ENCODE measurements around the gene SOX30.
"Not testable (repeated sequence)": the region's sequence is repeated elsewhere in the genome, so short reads cannot be mapped to it uniquely, and the experiment has no call there.

Gene SOX30

DNA sequence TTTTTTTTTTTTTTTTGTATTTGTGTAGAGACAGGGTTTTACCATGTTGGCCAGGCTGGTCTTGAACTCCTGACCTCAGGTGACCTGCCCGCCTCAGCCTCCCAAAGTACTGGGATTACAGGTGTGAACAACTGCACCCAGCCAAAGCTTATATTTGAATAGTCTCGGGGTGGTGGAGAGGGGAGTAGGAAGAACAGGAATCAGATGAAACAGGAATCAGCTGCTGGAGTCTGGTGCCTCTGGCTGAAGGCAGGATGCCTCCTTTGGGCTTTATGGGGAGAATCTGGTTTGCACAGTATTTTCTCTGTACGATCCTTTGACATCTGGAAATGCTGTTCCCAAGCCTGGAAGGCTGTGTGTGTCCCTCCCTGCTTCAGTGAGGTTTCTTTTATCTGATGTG is 30.0 kb upstream of the SOX30 start:
- no peak for DNase-seq (ENCODE audit: low read depth)
- no peak overlapping the region for H3K4me3 ChIP-seq (ENCODE audit: low read depth, low read length)
- TF ChIP-seq, protein P1, sequence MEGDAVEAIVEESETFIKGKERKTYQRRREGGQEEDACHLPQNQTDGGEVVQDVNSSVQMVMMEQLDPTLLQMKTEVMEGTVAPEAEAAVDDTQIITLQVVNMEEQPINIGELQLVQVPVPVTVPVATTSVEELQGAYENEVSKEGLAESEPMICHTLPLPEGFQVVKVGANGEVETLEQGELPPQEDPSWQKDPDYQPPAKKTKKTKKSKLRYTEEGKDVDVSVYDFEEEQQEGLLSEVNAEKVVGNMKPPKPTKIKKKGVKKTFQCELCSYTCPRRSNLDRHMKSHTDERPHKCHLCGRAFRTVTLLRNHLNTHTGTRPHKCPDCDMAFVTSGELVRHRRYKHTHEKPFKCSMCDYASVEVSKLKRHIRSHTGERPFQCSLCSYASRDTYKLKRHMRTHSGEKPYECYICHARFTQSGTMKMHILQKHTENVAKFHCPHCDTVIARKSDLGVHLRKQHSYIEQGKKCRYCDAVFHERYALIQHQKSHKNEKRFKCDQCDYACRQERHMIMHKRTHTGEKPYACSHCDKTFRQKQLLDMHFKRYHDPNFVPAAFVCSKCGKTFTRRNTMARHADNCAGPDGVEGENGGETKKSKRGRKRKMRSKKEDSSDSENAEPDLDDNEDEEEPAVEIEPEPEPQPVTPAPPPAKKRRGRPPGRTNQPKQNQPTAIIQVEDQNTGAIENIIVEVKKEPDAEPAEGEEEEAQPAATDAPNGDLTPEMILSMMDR (IDR thresholded peaks at IDR 0.05; ENCODE audit: control insufficient read depth, extremely low read depth, insufficient read depth), result no peak

DNA sequence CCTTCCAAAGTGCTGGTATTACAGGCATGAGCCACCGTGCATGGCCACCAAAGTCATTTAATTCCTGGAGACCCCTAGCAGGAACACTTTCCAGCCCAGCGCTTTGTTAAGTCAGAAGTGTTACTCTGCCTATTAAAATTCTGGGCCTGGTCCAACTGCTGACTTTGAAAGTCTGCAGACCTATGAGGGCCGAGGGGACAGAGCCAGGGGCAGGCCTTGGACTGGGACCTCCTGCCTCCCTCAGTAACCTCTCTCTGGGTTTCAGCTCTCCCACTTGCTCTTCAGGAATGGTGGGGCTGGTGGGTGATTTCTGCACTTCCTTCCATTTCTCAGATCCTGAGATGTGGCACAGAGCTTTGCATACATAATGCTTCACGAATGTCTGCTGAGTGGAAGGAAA is 28.8 kb upstream of the SOX30 start:
- DNase-seq (ENCODE audit: low read depth), result no peak
- no peak overlapping the region for H3K4me3 ChIP-seq (ENCODE audit: low read depth, low read length)
- TF ChIP-seq, protein P1 (IDR thresholded peaks at IDR 0.05; ENCODE audit: control insufficient read depth, extremely low read depth, insufficient read depth), result no peak

DNA sequence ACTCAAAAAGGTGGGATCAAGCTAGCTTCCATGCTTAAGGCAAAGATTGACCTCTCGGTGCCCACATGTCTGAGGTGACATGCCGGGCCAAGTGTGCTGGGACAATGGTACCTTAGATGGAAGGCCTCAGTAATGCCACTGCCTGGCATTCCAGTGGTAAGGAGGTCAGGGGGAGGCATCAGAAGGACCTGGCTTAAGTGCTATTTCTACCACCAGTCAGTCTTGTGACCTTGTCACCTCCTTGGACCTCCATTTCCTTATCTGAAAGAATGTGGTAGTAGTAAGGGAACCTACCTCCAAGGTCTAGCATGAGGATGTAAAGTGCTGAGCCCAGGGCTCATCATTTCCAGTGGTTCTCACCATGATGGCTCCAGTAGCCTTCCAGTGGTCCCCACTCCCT is 28.0 kb upstream of the SOX30 start:
- no peak overlapping the region for H3K4me3 ChIP-seq (ENCODE audit: low read depth, low read length)
- no peak for DNase-seq (ENCODE audit: low read depth)
- TF ChIP-seq, protein P1 (IDR thresholded peaks at IDR 0.05; ENCODE audit: control insufficient read depth, extremely low read depth, insufficient read depth), result no peak

DNA sequence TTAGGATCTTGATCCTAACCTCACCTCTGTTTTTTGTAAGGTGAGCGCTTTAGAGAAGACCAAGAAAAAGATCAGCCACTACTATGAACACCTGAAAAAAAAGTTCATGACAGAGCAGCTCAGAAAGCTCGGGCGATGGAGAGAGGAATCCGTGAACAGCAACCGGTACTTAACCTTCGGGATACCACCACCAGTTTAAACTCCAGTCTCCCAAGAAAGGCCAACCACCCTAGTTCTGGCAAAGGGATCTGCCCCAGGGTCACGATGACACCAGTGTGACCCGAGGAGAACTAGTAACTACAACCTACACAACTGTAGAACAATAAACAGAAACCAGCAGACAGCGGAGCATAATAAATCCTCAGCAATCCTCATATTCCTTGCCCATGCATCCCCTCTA is 27.6 kb upstream of the SOX30 start:
- TF ChIP-seq, protein P1 (IDR thresholded peaks at IDR 0.05; ENCODE audit: control insufficient read depth, extremely low read depth, insufficient read depth), result no peak
- no peak for DNase-seq (ENCODE audit: low read depth)

DNA sequence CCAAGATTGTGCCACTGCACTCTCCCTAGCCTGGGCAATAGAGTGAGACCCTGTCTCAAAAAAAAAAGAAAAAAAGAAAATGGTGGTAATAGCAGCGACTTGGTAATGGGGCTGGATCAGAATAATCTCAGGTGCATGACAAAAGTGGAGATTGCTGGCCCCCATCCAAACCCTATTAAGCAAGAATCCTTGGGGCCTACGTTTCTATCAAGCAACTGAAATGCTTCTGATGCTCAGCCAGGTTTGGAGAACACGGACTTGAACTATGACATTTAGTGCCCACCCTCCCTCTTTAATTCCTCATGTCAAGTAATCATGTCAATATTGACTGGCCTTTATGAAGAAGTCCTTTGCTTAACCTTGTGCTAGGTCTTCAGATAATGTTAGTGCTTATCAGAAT is 25.7 kb upstream of the SOX30 start:
- TF ChIP-seq, protein P1 (IDR thresholded peaks at IDR 0.05; ENCODE audit: control insufficient read depth, extremely low read depth, insufficient read depth), result no peak
- no peak overlapping the region for H3K4me3 ChIP-seq (ENCODE audit: low read depth, low read length)
- DNase-seq (ENCODE audit: low read depth), result no peak

More for the DNA sequence above, 27.6 kb upstream of the SOX30 start:
- H3K4me3 ChIP-seq (ENCODE audit: low read depth, low read length), result no peak overlapping the region

- H3K4me3 ChIP-seq (ENCODE audit: low read depth, low read length); DNase-seq (ENCODE audit: low read depth): not testable (repeated sequence)
Measured at GRCh38 chr5:157674351-157674750, 22.1 kb upstream of the SOX30 start.

DNA sequence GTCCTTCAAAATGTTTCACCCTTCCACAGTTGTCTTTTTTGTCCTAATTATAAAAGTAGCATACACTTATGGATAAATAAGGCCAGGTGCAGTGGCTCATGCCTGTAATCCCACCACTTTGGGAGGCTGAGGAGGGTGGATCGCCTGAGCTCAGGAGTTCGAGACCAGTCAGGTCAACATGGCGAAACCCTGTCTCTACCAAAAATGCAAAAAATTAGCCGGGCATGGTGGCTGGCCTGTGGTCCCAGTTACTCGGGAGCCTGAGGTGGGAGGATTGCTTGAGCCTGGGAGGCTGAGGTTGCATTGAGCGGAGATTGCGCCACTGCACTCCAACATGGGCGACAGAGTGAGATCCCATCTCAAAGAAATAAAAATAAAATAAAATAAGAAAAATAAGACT is 20.7 kb upstream of the SOX30 start:
- TF ChIP-seq, protein P1 (IDR thresholded peaks at IDR 0.05; ENCODE audit: control insufficient read depth, extremely low read depth, insufficient read depth), result no peak
- DNase-seq (ENCODE audit: low read depth), result no peak
- H3K4me3 ChIP-seq (ENCODE audit: low read depth, low read length), result no peak overlapping the region

All from LNCaP clone FGC (cell line).